A204.1 (cell line): Measurements from ENCODE around the gene LNX2.
A peak's percentile ranks its signal among the peaks of the same experiment; 100 is the strongest.

Experiments
- FAIRE-seq: peaks from 2 replicates; lab custom pipeline; 2012; peaks lifted over from hg19 to GRCh38; lab: Jason Lieb, UNC

Gene LNX2

GRCh38 chr13:27620377-27621115 lies at the start of gene LNX2:
Gene LNX2 (minus strand): TSS chr13:27620529. CDS start chr13:27581703, 38,826 bp downstream.
- no peak for FAIRE-seq

DNA sequence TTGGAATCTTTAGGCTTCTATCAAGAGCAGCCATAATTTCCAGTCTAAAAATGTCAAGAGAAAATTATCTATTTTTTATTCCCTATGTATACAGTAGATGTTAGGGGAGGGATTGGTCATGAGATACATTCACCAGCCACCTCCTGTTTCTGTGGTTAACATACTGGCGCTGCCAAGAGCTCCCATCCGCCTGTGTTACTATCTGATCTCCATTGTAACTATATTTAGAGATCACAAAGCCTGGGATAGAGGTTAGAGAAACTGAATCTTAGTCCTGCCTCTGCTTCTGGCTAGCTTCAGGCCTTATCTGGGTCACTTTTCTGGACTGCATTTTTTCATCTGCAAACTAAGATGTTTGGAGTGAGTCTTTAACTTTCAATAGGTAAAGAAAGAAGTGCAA lies 47.6 kb upstream of the LNX2 start:
- FAIRE-seq: no peak

- FAIRE-seq: no peak
Measured at GRCh38 chr13:27666951-27667350, 46.6 kb upstream of the LNX2 start.

DNA sequence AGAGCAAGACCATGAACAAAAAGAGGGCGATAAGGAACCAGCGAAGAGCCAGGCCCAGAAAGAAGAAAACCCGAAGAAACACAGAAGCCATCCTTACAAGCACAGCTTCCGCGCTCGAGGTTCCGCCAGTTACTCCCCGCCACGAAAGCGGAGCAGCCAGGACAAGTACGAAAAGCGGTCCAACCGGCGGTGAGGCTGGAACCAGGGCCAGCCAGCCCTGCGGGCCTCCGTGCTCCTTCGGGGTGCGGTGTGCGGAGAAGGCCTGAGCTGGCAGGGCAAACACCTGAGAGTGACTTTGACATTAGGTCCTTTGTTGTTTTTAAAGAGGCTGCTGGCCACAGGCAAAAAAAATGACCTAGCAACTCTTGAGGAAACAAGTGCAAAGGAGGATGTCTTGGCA lies 45.4 kb upstream of the LNX2 start:
- FAIRE-seq: no peak

- peak; percentile 83 for FAIRE-seq
Measured at GRCh38 chr13:27665333-27665732, 45.0 kb upstream of the LNX2 start.

DNA sequence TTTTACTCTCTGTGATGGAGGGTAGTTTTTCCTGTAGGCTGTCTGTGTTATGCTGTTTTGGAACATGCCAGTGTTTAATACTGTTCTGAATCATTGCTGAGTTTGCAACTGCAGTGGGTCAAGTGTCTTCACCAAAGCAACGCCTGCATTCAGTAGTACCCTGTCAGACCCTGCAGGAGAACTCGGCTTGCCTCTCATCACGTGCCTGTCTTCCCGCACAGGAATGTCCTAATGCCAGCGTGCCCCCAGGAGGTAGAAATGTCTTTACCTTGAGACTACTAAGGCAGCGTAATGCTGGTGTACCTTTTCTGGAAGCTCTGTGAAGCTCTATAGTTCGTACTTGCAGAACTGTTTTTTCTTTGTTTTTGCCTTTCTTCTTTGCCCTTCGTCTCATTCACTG lies 43.6 kb upstream of the LNX2 start:
- no peak for FAIRE-seq

GRCh38 chr13:27662738-27663470 lies 42.6 kb upstream of the LNX2 start:
- FAIRE-seq: no peak

DNA sequence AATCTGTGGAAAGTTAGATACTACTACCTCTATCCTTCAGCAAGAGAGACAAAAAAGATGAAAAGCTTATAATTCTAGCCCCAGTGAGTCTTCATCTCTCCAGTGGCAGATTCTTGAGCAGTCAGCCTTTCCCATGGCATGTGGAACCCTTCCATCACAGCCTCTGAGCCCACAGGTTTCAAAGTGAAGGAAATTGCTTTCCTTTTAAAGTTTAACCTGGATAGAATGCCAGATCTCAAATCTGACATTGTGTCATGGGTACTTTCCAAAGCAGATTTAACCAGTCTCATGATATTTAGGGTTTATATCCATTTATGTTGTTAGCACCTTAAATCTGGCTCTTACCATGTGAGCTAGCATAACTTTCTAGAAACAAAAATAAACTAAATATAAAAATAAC lies 40.7 kb upstream of the LNX2 start:
- no peak for FAIRE-seq

DNA sequence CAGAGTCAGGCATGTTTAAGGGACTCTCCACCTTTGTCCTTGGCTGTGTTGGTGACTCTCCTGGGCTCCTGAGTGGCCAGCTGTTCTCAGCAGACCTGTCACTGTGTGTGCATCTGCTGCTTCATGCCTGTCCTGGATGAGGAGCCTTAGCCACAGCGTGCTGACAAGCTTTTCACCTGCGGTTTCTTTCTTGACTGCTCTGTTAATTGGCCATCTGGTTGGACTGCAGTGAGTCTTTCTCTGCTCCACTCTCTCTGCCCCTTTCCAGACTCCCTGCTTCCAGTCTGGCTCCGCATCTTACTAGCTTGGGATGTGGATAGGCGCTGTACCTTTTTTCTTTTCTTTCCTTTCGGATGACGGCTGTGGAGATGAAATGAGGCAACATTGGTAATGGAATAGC lies 40.2 kb upstream of the LNX2 start:
- FAIRE-seq: no peak

DNA sequence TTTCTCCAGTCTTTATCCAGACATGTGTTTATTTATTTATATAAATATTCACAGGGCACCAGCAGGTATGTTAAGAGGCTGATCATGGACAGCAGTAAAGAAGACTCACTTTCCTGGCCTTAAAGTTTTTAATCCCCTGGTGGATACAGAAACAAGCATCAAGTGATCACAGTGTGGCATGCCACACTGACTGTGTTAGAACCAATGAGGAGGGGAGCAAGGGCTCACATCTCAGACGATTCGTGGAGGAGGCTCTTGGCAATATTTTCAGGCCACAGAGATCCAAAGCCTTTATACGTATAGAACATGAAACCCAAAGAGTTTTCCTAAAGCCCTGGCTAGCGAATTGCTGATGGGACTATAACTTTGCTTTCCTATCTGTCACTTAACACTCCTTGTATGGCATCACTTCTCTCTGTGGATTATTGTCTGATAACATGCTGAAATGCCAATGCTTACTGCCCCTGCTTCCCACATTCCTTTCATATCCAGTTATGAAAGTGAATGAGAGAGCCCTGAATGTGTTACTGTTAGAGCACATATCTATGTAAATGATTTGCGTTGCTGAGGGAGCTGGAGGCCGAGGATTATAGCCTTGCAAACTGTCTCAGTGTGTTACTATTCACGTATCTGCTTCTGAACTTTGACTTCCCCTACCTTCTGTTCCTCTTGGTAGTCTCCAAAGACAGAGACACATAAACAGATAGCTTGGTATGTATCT lies 39.0 kb upstream of the LNX2 start:
- no peak for FAIRE-seq

GRCh38 chr13:27658546-27658945 lies 38.2 kb upstream of the LNX2 start:
- FAIRE-seq: no peak

GRCh38 chr13:27657724-27658123 lies 37.4 kb upstream of the LNX2 start:
- no peak for FAIRE-seq

DNA sequence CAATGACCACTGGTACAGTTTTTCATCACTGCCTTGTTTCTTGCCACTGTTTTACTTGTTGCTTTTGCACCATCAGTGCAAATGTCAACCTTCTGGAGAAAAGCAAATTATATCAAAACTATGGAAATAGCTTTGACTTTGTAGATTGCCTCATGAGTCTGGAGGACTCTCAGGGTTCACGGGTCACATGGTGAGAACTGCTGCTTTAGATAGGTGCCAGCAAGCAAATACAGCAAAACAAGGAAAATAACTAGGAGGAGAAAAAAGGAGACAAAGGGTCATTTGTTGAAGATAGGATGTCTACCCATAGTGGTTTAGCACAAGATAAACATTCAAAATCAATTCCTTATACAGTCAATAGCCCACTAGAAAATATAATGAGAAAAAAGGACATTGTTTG lies 34.5 kb upstream of the LNX2 start:
- FAIRE-seq: no peak

- no peak for FAIRE-seq
Measured at GRCh38 chr13:27654059-27654458, 33.7 kb upstream of the LNX2 start.

GRCh38 chr13:27650312-27650711 lies 30.0 kb upstream of the LNX2 start:
- FAIRE-seq: no peak

DNA sequence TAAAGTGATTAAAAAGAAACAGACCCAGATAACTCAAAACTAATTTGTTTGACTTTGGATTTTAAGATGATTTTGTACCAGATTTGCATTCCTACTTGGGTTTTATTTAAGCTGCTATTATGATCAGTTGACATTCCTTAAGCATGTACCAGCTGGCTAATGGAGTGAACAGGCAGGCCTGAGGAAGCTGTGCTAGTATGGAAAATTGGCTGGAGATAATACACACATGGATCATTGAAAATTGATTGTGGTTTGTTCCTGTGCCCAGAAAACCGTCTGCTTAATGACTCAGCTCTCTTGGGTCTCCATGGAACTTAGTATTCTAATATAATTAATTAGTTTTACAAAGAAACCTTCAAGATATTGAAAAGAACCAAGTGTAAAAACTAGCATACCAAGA lies 24.0 kb upstream of the LNX2 start:
- FAIRE-seq: no peak

- FAIRE-seq: no peak
Measured at GRCh38 chr13:27643334-27644132, 23.2 kb upstream of the LNX2 start.

GRCh38 chr13:27641711-27642502 lies 21.6 kb upstream of the LNX2 start:
- no peak for FAIRE-seq

- no peak for FAIRE-seq
Measured at GRCh38 chr13:27639186-27639585, 18.9 kb upstream of the LNX2 start.

DNA sequence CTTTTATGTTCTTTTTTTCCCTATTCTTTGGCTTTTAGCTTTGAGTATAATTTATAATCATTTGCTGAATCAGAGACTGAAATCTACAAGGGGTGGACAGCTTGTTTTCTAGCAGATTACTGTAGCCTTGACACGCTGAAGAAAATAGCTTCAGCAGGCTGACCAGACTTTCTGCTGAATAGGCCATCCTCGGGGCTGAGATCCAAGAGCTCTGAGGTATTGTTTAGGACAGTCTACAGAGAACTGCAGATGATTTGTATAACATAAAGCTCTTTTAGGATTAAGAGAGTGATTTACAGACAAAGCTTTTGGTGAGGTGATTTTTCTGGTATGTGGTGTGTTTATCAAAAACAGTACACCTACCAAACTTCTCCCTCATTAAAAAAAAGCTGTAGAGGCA lies 18.2 kb upstream of the LNX2 start:
- FAIRE-seq: no peak

DNA sequence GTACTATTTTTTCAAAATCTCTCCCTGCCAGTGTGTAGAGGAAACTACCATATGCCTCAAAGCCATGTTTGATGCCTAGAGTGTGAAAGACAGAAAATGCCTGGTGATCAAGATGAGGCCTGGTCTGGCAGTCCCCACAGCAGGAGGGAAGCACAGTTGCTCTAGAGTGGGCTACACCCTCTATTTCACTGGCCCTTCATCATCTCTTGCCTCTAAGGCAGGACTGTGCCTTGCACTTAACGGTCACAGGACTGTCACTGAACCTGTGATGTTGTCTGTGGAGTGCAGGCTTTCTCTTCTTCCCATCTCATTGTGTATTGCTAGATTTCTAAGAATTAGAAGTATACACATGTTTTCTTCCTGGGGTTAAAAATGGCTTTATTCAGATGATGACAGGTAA lies 17.7 kb upstream of the LNX2 start:
- FAIRE-seq: no peak

DNA sequence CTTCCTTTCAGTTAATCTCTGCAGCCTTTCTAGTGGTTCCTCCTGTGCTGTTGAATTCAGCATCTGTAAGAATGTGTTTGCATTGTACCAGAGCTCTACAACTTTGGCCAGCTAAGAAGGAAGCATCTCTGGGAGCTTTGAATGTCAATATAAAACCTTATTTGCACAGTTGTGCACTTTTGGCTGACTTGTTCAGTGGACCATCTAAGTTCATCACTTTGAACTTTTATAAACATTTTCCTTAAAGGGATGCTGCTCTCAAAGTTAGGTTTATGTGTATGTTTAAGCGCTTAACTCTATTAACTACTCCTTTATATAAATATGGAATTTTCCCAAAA lies 16.9 kb upstream of the LNX2 start:
- no peak for FAIRE-seq
